GM23248 (cell line): ENCODE measurements around the gene C2orf78.

Experiments used
- EZH2 ChIP-seq: fragments of 200-600 bp; sonication (generic); IDR thresholded peaks from 2 replicates; pipeline ENCODE4 v1.6.1; 2018; ENCODE audit warnings: antibody characterized with exemption, mild to moderate bottlenecking; ENCODE audit not compliant: insufficient read depth, poor library complexity, severe bottlenecking
- EZH2phosphoT487 ChIP-seq: fragments of 200-600 bp; sonication (generic); IDR thresholded peaks from 2 replicates; pipeline ENCODE4 v1.6.1; 2018; ENCODE audit warnings: antibody characterized with exemption, moderate library complexity, mild to moderate bottlenecking, low read depth; ENCODE audit not compliant: insufficient read depth

DNA sequence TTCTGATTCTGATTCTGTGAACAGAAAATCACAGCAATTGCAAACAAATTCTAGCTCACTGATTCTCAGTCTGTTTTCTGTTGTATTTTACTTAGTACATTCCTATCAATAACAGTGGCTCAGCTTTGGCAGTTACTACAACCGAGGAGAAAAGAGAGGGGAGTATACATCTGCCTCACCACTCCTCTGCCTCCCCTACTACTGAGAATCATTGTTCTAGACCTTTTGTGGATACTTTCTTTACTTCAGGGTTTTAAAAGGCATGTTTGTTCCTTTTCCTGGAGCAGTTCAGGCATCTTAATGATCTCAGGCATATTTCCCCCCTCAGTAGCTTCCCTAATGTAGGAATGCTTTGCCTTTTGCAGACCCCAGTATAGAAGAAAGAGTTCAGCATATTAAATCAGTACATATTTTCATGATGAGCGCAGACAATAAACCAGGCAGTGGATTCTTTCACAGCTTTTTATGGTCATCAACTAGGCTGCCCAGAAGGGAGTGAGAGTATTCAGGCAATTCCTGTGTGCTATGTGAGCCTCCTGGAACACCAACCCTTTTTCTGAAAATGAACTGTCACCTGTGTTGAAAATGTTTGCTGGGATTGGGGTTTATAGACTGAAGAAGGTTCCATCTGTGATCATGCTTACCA lies 55.0 kb downstream of the C2orf78 start:
- no peak for TF ChIP-seq EZH2phosphoT487
- TF ChIP-seq EZH2: no peak
